HFF-Myc (cell line): Measurements from ENCODE around the gene NKX2-1.

Experiments
- DNase-seq: peaks from one replicate; pipeline ENCODE4 v3.0.0-alpha.2; 2011; ENCODE audit warnings: low read depth; ENCODE audit errors: extremely low read depth
- H3K4me3 ChIP-seq: replicated peaks from 2 replicates; pipeline ENCODE4 v1.5.1; 2011; ENCODE audit warnings: low read depth, mild to moderate bottlenecking, control low read depth, low read length
- TF ChIP-seq, protein P1 (sequence below): IDR thresholded peaks from 2 replicates; pipeline ENCODE4 v1.5.1; 2012; ENCODE audit warnings: mild to moderate bottlenecking, low read depth, low read length, control low read depth; ENCODE audit errors: missing control alignments

The NKX2-1 gene

DNA sequence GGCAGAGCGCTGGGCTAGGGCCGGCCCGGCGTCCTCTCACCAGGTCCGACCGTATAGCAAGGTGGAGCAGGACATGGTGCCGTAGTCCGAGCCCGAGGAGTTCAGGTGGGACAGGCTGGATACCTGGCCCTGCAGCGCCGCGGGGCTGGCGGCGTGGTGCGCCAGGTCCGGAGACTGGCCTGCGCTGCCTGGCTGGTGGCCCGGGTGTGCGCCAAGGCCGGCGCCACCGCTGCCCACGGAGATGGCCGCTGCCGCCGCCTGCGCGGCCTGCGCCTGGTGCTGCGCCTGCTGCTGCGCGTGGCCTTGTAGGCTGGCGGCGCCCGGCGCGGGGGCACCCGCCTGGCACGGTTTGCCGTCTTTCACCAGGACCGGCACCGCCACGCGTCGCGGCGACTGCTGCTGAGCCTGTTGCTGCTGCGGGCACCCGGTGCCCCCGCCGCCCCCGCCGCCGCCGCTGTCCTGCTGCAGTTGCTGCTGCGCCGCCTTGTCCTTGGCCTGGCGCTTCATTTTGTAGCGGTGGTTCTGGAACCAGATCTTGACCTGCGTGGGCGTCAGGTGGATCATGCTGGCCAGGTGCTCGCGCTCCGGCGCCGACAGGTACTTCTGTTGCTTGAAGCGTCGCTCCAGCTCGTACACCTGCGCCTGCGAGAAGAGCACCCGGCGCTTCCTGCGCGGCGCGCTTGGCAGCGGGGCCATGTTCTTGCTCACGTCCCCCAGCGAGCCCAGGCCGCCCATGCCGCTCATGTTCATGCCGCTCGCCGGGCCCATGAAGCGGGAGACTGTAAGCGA lies 2.6 kb downstream of the NKX2-1 start:
- TF ChIP-seq, protein P1, sequence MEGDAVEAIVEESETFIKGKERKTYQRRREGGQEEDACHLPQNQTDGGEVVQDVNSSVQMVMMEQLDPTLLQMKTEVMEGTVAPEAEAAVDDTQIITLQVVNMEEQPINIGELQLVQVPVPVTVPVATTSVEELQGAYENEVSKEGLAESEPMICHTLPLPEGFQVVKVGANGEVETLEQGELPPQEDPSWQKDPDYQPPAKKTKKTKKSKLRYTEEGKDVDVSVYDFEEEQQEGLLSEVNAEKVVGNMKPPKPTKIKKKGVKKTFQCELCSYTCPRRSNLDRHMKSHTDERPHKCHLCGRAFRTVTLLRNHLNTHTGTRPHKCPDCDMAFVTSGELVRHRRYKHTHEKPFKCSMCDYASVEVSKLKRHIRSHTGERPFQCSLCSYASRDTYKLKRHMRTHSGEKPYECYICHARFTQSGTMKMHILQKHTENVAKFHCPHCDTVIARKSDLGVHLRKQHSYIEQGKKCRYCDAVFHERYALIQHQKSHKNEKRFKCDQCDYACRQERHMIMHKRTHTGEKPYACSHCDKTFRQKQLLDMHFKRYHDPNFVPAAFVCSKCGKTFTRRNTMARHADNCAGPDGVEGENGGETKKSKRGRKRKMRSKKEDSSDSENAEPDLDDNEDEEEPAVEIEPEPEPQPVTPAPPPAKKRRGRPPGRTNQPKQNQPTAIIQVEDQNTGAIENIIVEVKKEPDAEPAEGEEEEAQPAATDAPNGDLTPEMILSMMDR = no peak
- H3K4me3 ChIP-seq = no peak overlapping the region
- no peak for DNase-seq

DNA sequence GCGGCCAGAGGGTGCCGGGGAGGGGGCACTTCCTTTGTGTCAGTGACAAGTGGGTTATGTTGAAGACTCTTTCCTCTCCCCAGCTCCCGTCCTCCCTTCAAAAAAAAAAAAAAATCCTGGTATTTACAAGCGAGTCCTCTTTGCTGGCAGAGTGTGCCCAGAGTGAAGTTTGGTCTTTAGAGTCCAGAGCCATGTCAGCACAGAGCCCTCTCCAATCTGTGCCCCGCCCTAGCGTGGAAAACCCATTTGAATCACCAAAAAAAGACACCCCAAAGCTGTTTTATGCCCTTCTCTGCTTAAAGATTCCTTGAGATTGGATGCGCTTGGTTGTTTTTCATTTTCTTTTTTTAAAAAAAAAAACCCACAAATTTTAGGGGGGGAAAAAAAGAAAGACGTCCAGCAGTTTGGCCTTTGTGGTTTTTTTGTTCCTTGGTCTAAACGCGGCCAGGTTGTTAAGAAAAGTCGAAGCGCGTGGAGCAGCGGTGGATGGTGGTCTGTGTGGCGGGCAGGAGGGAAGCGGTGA lies 3.3 kb downstream of the NKX2-1 start:
- H3K4me3 ChIP-seq = no peak overlapping the region
- no peak for DNase-seq
- TF ChIP-seq, protein P1 = no peak

DNA sequence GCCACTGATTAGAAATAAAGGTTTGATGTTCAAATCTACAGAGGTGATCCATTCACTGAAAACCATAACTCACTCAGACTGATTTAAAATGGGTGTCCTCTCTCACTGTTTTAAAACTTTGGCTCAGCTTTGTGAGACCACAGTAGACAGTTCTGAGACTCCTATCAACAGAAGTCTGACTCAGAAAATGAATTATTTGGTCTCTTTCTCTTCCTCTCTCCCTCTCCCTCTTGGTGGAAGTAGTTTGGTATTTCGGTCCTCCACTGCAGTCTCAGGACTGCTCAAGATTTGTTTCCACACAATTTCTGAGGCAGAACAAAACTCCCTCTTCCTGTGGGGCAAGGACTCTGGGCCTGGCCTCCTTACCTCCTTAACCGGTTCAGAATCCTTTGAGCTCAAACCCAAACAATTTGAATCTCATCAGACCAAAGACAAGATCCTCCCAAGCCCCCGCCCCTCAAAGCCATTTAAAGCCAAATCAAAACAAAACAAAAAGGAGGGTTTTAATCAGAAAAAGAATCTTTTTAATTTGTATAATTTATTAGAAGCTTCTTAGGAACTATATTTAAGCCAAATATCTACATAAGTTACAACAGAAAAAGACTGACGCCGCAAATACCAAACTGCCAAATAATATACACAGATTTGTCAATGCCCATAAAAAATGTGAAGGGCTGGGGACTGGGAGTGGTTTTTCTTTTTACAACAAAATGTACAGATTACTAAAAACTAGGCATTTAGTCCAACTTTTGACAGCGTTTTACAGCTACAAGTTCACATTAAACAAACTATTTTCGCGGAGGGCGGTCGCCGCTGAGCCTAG lies 3.9 kb downstream of the NKX2-1 start:
- TF ChIP-seq, protein P1 = no peak
- DNase-seq = no peak
- H3K4me3 ChIP-seq = no peak overlapping the region

DNA sequence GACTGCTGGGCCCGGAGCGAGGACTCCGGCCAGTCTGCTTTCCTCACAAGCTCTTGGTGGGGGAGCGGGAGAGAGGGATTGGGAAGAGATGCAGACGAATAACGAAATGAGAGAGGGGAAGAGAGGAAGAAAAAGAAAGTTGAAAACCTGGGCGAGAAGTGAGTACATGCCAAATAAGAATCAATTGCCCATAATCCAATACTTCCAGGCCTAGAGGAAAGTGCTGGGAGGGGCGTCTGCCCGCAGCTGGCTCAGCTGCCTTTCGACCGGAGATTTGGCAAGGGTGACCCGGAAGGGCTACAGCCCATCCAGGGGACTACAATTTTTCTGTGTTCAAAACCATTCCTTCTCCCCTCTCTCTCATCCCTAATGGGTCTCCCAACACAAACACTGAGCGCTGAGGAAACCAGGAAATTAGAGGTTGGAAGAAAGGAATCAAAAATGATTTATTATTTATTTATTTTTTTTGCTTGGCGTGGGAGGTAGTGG lies 4.9 kb downstream of the NKX2-1 start:
- TF ChIP-seq, protein P1 = no peak
- no peak overlapping the region for H3K4me3 ChIP-seq
- DNase-seq = no peak

DNA sequence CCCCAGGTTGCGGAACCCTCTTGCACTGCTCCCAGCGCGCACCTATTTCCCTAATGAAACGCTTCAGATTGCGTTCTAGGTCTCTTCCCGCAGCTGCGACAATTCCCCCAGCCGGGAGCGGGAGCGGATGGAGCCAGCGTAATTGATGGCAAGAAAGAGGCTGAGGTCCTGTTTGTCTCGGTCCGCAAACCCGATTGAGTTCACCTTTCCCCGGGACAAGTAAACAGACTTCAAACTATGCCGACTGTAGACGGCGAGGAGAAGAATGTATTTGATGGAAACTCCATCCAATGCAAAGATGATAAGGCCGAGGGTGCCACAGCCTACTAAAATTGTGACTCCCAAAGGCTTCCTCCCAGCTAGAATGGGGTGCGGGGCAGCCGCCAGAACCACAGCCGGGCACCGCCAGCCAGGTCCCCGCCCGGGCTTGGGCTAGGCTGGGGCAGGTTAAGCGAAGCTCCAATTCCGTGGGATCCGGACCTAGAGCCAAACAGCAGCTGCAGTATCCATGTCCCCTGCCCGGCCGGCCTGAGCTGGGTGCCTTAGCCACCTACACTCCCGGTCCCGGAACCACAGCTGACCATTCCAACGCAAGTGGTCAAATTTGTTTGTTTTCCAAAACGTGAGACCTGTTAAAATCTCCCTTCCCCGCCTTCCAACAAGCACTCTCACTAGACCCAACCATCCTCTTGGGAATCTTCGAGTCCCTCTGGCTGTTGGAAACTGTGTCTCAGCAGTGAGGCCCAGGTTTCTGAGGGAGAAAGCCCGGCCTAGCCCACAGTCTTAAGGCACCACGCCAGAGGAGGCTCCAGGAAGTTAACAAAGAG lies 5.5 kb downstream of the NKX2-1 start:
- DNase-seq = no peak
- no peak overlapping the region for H3K4me3 ChIP-seq
- TF ChIP-seq, protein P1 = no peak
